Measurements from ENCODE around the gene DPYD.

DNA sequence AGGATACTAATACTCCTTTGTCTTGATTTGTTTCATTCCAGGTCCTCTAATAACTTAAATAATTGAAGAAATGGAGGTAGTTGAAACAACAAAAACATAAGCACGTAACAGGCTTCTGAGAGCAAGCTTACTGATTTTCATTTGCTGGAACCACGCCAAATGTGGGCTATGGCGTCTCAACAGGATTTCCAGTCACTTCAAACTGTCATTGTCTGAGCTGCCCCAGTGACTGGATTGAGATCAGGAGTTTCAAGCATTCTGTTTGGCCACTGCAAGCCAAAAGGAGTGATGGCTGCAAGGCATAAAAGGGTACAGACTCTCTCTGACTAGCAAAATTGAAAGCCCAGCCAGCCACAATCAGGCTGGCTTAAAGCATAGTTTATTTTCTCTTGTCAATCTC, 289.9 kb downstream of the DPYD start:
- no peak for TF ChIP-seq EZH2 (IDR thresholded peaks at IDR 0.05; ENCODE audit: borderline replicate concordance, low read length)
- TF ChIP-seq, protein P1, sequence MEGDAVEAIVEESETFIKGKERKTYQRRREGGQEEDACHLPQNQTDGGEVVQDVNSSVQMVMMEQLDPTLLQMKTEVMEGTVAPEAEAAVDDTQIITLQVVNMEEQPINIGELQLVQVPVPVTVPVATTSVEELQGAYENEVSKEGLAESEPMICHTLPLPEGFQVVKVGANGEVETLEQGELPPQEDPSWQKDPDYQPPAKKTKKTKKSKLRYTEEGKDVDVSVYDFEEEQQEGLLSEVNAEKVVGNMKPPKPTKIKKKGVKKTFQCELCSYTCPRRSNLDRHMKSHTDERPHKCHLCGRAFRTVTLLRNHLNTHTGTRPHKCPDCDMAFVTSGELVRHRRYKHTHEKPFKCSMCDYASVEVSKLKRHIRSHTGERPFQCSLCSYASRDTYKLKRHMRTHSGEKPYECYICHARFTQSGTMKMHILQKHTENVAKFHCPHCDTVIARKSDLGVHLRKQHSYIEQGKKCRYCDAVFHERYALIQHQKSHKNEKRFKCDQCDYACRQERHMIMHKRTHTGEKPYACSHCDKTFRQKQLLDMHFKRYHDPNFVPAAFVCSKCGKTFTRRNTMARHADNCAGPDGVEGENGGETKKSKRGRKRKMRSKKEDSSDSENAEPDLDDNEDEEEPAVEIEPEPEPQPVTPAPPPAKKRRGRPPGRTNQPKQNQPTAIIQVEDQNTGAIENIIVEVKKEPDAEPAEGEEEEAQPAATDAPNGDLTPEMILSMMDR (conservative IDR thresholded peaks at IDR 0.05 in 1 of 2, IDR thresholded peaks at IDR 0.05 in 1 of 2; ENCODE audit: extremely low read depth in 1 of 2, insufficient read depth in 1 of 2, low read depth in 1 of 2, low read length in 2 of 2) = no peak

All from mammary epithelial cell (primary cell).